IPS-18c (cell line): Measurements from ENCODE around the gene TMEM43.
A peak's percentile ranks its signal among the peaks of the same experiment; 100 is the strongest.
"Not testable (repeated sequence)": the region's sequence is repeated elsewhere in the genome, so short reads cannot be mapped to it uniquely, and the experiment has no call there.

Experiments used
- H3K4me3 ChIP-seq: 2 replicates; pipeline ENCODE4 v1.7.0; 2013; ENCODE audit warnings: low read depth, mild to moderate bottlenecking, low read length, moderate library complexity; ENCODE audit not compliant: insufficient read depth
- H3K9me3 ChIP-seq: one replicate; pipeline ENCODE4 v1.6.1; 2013; ENCODE audit warnings: mild to moderate bottlenecking, low read length, moderate library complexity; ENCODE audit not compliant: control insufficient read depth, insufficient read depth

TMEM43 gene

GRCh38 chr3:14120111-14120920, 4.5 kb upstream of the TMEM43 start:
- no peak overlapping the region for H3K4me3 ChIP-seq
- no peaks in the 10 kb centered on the region for H3K9me3 ChIP-seq

DNA sequence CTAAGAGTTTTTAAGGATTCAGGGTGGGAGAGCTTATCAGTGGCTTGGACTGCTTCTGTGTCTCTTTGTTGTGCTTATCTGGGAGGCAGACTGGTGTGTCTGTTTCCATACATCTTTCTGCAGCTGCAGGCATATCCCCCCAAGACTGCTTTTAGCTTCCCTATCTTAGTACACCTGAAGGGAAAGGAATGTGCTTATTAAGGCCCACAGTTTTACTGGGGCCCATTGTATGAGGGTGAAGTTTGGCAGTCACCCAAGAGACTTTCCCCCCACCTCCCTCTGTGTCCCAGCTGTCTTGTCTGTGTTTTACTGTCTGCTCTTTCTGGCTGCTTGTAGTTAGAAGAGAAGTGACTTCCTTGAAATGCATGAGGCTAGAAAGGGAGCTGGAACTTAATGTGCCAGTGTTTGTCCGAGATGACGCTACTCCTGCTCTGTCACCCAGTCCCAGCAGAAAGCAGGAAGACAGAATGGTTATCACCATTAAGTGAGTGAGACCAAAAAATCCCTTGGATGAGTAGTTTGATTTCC, 3.9 kb upstream of the TMEM43 start:
- not testable (repeated sequence) for H3K9me3 ChIP-seq, H3K4me3 ChIP-seq

- Histone ChIP-seq H3K4me3 (no peak overlapping the region), H3K9me3 (no peaks in the 10 kb centered on the region)
These were observed 3.0 kb upstream of the TMEM43 start for GRCh38 chr3:14121859-14122258.

GRCh38 chr3:14122301-14122700, 2.6 kb upstream of the TMEM43 start:
- Histone ChIP-seq H3K9me3 (no peaks in the 10 kb centered on the region), H3K4me3 (no peak overlapping the region)

DNA sequence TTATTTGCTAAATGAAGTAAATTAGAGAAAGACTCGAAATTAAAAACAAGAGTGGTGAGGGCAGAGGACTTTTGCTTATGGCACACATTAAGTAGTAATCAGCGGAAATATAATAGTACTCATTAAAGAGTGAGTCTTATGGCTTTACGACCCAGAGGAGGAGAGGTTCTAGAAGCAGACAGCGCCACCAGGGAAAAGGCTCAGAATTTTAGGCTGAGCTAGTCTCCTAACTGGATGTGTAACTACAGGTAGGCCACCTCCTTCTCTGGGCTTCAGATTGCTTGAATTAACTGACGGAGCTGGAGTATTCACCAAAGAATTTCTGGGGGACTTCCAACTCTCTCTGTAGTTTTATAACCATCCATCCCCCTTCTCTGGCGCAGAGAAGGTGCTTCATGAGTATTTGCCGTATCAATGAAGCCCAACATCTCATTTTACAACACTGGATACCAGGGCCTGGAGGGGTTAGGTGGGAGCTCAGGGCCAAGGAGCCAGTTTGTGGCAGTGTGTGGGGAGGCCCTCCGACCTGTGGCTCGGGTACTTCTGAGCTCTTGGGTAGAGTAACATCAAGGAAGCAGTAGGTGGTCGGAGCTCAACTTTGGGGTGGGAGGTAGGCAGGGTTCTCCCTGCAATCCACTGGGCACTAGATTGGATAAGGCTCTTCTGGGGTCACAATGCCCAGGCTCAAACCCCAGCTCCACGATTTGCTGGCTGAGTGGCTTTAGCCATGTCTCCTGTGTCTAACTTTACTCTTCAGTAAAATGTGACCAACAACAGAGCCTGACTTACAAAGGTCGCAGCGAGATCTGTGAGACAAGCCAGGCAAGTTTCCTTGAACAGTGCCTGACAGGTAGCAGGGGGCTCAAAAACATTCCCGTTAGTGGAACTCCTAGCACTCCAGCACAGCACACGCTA, 1.3 kb upstream of the TMEM43 start:
- Histone ChIP-seq H3K4me3 (peak overlapping the region; percentile 95), H3K9me3 (no peaks in the 10 kb centered on the region)

DNA sequence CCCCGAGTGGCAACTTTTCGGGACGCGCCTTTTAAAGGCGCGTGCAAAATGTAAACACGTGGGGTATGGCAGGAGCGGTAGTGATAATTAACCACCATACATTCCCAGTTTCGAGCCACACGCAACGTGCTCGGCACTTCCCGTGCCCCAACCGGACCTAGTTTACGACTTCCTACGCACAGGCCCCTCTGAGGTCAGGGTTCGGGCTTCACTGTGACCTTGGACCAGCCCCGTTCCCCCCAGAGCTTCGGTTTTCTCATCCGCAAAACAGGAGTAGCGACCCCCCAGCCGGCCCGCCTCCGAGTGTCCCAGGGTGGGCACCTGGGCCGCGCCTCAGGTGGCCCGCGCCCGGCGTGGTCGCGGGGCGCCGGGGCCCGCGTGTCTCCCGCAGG, 633 bp upstream of the TMEM43 start:
- Histone ChIP-seq H3K4me3 (peak overlapping the region; percentile 95), H3K9me3 (no peaks in the 10 kb centered on the region)

GRCh38 chr3:14125193-14126016, 553 bp downstream of the TMEM43 start:
- Histone ChIP-seq H3K4me3 (peak overlapping the region; percentile 95), H3K9me3 (no peaks in the 10 kb centered on the region)

GRCh38 chr3:14126017-14126886, 1.4 kb downstream of the TMEM43 start:
- no peaks in the 10 kb centered on the region for H3K9me3 ChIP-seq
- peak overlapping the region; percentile 95 for H3K4me3 ChIP-seq

DNA sequence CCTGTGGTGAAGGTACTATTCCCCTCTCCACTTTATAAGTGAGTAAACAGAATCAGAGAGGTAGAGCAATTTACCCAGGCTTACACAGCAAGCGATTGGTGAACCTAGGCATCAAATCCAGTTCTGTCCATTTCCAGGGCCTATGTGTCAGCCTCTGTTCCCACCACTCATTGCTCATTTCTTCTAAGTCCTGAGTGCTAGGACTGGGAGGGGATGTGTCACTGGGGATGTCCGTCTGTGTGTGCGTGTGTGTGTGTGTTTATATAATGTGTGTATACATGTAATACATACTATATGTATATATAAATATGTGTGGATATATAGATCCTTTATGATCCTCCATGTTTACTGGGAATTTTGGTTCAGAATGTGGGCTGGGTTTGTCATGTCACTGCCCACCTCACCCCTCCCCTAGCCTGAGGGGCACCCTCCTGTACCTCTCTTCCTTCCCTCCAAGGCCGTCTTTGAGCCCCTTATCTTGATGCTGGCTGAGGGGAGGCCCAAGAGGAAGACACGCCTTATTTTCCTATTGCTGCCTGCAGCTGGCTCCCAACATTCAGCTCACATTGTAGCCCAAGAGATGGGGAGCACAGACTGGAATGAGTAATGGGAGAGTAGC, 2.1 kb downstream of the TMEM43 start:
- no peak overlapping the region for H3K4me3 ChIP-seq
- no peaks in the 10 kb centered on the region for H3K9me3 ChIP-seq

- Histone ChIP-seq H3K4me3 (no peak overlapping the region), H3K9me3 (no peaks in the 10 kb centered on the region)
These were observed 2.8 kb downstream of the TMEM43 start for GRCh38 chr3:14127516-14128161.

DNA sequence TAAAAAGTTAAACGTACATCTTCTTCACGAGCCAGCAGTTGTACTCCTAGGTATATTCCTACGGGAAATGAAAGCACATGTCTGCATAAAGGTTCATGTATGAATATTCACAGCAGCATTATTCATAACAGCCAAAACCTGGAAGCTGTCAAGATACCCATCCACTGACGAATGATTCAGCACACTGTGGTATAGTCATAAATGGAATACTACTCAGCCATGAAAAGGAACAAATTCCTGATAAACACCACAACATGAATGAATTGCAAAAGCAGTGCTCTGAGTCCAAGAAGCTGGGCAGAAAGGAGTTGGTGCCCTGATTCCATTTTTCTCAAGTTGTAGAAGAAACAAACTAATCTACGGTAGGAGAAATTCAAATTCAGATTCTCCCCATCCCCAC, 3.9 kb downstream of the TMEM43 start:
- Histone ChIP-seq H3K9me3 (no peaks in the 10 kb centered on the region), H3K4me3 (no peak overlapping the region)

DNA sequence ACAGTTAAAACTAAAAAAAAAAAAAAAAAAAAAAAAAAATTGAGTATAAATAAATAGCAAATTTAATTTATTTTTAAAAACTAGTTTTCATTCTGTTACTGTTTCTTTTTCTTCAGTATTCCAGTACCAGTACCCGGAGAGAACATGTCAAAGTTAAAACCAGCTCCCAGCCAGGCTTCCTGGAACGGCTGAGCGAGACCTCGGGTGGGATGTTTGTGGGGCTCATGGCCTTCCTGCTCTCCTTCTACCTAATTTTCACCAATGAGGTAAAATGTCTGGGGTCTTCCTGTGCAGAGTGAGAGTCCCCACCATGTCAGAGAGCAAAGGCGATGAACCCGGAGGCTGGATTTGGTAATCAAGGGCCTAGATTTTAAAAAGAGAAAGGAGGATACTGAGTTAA, 4.4 kb downstream of the TMEM43 start:
- no peaks in the 10 kb centered on the region for H3K9me3 ChIP-seq

GRCh38 chr3:14130230-14130629, 5.4 kb downstream of the TMEM43 start:
- Histone ChIP-seq H3K9me3 (no peaks in the 10 kb centered on the region), H3K4me3 (no peak overlapping the region)

More for the DNA sequence above, 4.4 kb downstream of the TMEM43 start:
- no peak overlapping the region for H3K4me3 ChIP-seq

DNA sequence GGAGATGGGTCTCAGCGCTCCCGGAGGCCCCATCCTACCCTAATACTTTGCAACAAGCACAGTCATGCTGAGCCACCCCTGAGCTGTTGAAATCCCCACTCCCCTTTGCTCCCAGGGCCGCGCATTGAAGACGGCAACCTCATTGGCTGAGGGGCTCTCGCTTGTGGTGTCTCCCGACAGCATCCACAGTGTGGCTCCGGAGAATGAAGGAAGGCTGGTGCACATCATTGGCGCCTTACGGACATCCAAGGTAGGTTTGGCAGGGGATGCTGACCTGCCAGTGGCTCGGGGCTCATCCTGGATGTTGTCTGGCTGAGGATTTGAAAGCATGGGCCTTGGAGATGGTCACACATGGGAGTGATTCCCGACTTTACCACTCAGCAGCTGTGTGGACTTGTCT, 5.9 kb downstream of the TMEM43 start:
- Histone ChIP-seq H3K4me3 (no peak overlapping the region), H3K9me3 (no peaks in the 10 kb centered on the region)

DNA sequence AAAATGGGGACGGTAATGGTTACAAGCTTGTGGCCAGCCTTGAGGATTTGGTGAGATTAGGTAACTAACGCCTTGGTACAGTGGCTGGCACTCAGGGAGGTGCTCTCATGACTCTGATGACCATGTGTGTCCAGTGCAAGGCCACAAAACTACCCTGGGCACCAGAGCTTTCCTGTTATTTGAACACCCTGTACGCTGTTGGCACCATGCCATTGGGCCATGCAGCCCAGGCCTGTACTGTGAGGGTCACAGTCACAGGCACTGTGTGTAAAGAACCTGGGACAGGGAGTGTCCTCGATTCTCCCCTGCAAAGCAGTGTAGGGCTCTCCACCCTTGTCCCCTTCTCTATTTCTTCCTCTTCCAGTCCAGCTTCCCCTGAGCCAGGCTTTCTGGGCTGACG, 6.3 kb downstream of the TMEM43 start:
- Histone ChIP-seq H3K4me3 (no peak overlapping the region), H3K9me3 (no peaks in the 10 kb centered on the region)

GRCh38 chr3:14132120-14132519, 7.3 kb downstream of the TMEM43 start:
- Histone ChIP-seq H3K9me3 (no peaks in the 10 kb centered on the region), H3K4me3 (no peak overlapping the region)
